BLaER1 treated with 17β-estradiol and CSF1 and Interleukin-3, amounts not matched to agents 10 nM and 100 nM (cell line): ENCODE results near the gene DCAF8.
A peak's percentile ranks its signal among the peaks of the same experiment; 100 is the strongest.
"Not testable (repeated sequence)": the region's sequence is repeated elsewhere in the genome, so short reads cannot be mapped to it uniquely, and the experiment has no call there.

Experiments
- H3K27ac ChIP-seq, 11 experiments: shearing (Covaris generic); formaldehyde crosslinking; 2 replicates each; pipeline ENCODE4 v1.8.1; 2022
- H3K27me3 ChIP-seq, 11 experiments: shearing (Covaris generic); formaldehyde crosslinking; 2 replicates each; pipeline ENCODE4 v1.8.1; 2022
- H3K36me3 ChIP-seq, 11 experiments: shearing (Covaris generic); formaldehyde crosslinking; 2 replicates each; pipeline ENCODE4 v1.8.1; 2022
- H3K4me1 ChIP-seq, 10 experiments: shearing (Covaris generic); formaldehyde crosslinking; 2 replicates each; pipeline ENCODE4 v1.8.1; 2022
- H3K4me2 ChIP-seq, 11 experiments: shearing (Covaris generic); formaldehyde crosslinking; 2 replicates each; pipeline ENCODE4 v1.8.1; 2022
- H3K4me3 ChIP-seq, 10 experiments: shearing (Covaris generic); formaldehyde crosslinking; 2 replicates each; pipeline ENCODE4 v1.8.1; 2022
- H3K9ac ChIP-seq, 11 experiments: shearing (Covaris generic); formaldehyde crosslinking; 2 replicates each; pipeline ENCODE4 v1.8.1; 2022
- H3K9me3 ChIP-seq, 11 experiments: shearing (Covaris generic); formaldehyde crosslinking; replicated peaks in 1 of 11; 2 replicates each; pipeline ENCODE4 v1.8.1; 2022
- H4K20me1 ChIP-seq, 11 experiments: shearing (Covaris generic); formaldehyde crosslinking; 2 replicates each; pipeline ENCODE4 v1.8.1; 2022
- Cebpa-rat ChIP-seq, 11 experiments: shearing (Covaris generic); IDR thresholded peaks; 2 replicates each; pipeline ENCODE4 v1.8.1; 2022

Gene DCAF8

DNA sequence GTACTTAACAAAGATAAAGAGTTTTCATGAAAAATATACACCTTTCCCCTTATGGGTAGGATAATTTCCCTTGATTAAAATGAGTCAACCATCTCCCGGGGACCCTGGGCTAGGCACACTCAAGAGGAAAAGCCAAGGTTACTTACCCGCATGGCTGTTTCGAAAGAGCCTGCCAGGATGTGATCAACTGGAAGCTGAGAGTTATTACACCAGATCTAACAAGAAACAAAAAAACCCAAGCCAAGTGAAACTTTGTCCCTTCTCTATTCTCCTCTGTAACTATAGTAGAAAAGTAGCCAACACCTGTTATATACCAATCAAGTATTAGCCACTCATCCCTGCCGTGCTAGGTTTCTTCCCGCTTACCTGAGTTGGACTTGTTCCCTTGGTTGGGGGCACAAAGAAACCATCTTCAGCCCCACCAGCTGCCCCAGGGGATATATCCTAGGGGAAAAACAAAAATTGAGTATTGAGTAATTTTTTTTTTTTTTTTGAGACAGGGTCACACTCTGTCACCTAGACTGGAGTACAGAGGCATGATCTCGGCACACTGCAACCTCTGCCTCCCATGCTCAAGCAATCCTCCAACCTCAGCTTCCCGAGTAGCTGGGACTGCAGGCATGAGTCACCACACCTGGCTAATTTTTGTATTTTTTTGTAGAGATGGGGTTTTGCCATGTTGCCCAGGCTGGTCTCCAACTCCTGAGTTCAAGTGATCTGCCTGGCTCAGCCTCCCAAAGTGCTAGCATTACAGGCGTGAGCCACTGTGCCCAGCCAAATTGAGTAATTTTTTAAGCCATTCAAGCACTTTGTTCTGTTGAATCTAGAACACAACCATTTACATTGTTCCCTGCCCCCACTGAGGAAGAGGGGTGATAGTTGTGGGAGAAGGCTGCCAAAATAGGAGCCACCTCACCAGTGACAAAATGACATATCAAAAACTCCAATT, 30.9 kb upstream of the DCAF8 start:
- peaks cover 0 to 10% (median 4%) of the 10 kb centered on the region in 10 experiments; a peak in 6 of 20 replicates for H3K4me1 ChIP-seq
- H4K20me1 ChIP-seq: peaks cover 0 to 79% (median 15%) of the 10 kb centered on the region in 11 experiments; a peak in 12 of 22 replicates
- H3K9ac ChIP-seq: peak overlapping the region in 3 of 11 experiments; percentile 1 to 31 (median 14); a peak in 3 of 22 replicates
- no peaks in the 10 kb centered on the region for H3K9me3 ChIP-seq
- H3K36me3 ChIP-seq: peaks cover 97 to 100% (median 100%) of the 10 kb centered on the region in 11 experiments
- no peak overlapping the region for H3K4me2 ChIP-seq
- TF ChIP-seq Cebpa-rat (IDR thresholded peaks at IDR 0.05): no peak
- H3K27ac ChIP-seq: no peak overlapping the region
- H3K4me3 ChIP-seq: no peak overlapping the region
- no peaks in the 10 kb centered on the region for H3K27me3 ChIP-seq

DNA sequence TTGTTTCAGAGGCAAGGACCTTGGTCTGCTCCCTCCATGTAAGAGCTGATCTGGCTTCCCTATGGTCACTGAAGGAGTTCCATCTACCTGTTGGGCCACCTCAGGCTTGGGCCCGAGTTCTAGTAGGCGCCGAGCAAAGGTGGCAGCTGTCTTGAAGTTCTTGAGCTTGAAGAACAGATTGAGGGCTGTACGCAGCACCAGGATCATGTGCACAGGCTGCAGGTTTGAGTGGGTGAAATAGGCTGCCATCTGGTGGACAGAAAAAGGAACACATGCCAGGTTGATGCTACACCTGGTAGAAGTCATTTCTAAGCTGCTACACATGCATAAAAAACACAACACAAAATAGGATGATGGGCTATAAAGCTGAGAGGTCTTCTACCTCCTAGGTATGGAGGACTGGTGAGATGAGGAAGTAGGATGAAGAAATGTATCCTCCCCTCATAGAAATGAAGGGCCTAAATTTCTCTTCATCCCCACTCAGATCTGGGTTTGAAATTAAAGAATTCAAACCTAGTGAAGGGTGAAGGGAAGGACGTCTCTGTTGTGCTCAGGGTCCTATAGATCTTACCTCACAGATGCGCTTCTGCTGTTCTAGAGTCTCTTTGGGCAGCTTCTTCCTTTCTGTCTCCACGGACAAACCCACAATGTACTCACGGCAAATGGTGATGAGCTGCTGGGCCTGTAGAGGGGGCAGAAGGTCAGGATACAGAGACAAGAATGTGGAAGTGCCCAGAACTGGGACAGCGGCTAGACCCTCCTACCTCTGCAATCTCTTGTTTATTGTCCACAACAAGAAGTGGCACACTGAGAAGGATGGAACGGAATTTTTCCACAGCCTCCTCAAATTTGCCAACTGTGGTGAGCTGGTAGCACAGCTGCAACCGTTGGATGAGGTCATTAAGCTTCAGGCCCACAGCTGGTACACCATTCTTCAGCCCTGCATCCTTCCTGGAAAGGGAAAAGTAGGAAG, 29.2 kb upstream of the DCAF8 start:
- no peak for TF ChIP-seq Cebpa-rat (IDR thresholded peaks at IDR 0.05)
- Histone ChIP-seq H3K27me3 (no peaks in the 10 kb centered on the region), H3K36me3 (peaks cover 80 to 89% (median 86%) of the 10 kb centered on the region in 11 experiments), H3K4me2 (no peak overlapping the region), H3K27ac (no peak overlapping the region; a peak in 2 of 22 replicates), H3K9ac (no peak overlapping the region), H3K4me1 (peaks cover 0 to 10% (median 4%) of the 10 kb centered on the region in 10 experiments; a peak in 6 of 20 replicates), H3K4me3 (no peak overlapping the region), H4K20me1 (peaks cover 0 to 64% (median 15%) of the 10 kb centered on the region in 11 experiments; a peak in 12 of 22 replicates), H3K9me3 (no peaks in the 10 kb centered on the region)

GRCh38 chr1:160287769-160288168, 25.4 kb upstream of the DCAF8 start:
- peaks cover 46 to 57% (median 54%) of the 10 kb centered on the region in 11 experiments for H3K36me3 ChIP-seq
- H3K4me1 ChIP-seq: peaks cover 12 to 33% (median 23%) of the 10 kb centered on the region in 10 experiments
- peaks cover 0 to 31% (median 11%) of the 10 kb centered on the region in 11 experiments; a peak in 12 of 22 replicates for H4K20me1 ChIP-seq

DNA sequence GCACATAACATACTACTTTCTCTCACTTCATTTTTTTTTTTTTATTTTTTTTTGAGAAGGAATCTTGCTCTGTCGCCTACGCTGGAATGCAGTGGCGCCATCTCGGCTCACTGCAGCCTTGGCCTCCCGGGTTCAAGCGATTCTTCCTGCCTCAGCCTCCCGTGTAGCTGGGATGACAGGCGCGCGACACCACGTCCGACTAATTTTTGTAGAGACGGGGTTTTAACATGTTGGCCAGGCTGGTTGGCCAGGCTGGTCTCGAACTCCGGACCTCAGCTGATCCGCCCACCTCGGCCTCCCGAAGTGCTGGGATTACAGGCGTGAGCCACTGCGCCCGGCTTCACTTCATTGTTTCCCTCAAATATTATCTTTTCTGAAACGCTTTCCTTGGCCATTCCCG, 23.2 kb upstream of the DCAF8 start:
- peaks cover 12 to 23% (median 20%) of the 10 kb centered on the region in 10 experiments for H3K4me1 ChIP-seq
- H4K20me1 ChIP-seq: peaks cover 0 to 9% (median 0%) of the 10 kb centered on the region in 11 experiments; a peak in 3 of 22 replicates
- H3K4me3 ChIP-seq: peak overlapping the region in 9 of 10 experiments; percentile 81 to 96 (median 91); a peak in 17 of 20 replicates
- no peaks in the 10 kb centered on the region for H3K27me3 ChIP-seq
- no peak for TF ChIP-seq Cebpa-rat (IDR thresholded peaks at IDR 0.05)
- H3K27ac ChIP-seq: peak overlapping the region in 7 of 11 experiments; percentile 86 to 94 (median 89); a peak in 8 of 22 replicates
- H3K9ac ChIP-seq: peak overlapping the region in 8 of 11 experiments; percentile 90 to 96 (median 94); a peak in 10 of 22 replicates
- no peaks in the 10 kb centered on the region for H3K9me3 ChIP-seq
- peaks cover 46 to 57% (median 54%) of the 10 kb centered on the region in 11 experiments for H3K36me3 ChIP-seq
- peak overlapping the region; percentile 51 to 97 (median 89); a peak in 21 of 22 replicates for H3K4me2 ChIP-seq

More at GRCh38 chr1:160287769-160288168, 25.4 kb upstream of the DCAF8 start:
- H3K9me3 ChIP-seq, H3K9ac ChIP-seq, H3K4me3 ChIP-seq, H3K4me2 ChIP-seq, H3K27me3 ChIP-seq, H3K27ac ChIP-seq: not testable (repeated sequence)

DNA sequence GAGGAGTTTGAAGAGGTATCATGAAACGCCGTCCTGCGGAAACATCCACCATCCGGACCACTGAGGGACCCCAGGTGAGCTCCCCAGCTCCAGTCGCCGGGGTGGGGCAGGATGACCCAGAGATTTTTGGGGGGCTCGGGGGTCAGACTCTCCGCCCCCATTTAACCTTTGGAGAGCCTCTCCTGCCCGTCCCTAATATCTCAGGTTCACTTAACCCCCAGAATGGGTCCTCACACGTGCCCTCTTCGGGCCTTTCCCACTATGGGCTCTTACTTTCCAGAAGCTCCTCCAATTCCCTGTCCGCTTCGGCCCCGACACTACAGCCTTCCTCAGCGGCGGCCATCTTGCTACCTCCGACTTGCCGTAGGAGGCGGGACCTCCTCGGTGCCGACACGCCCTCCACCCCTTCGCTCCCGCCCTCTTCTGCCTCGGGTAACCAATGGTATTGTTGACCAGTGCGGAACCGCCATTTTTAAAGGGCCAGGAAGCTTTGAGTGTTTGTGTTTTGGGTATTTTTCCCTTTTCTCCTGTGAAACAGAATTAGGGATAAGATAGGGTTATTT, 22.5 kb upstream of the DCAF8 start, which contains the start of gene PEX19:
PEX19 (minus strand) TSS at position 352 of the 563 bp plus-strand sequence; CDS start at position 343, 9 bp downstream.
- H3K9me3 ChIP-seq: no peaks in the 10 kb centered on the region
- H3K4me2 ChIP-seq: peak within 1 kb of the TSS; percentile 82 to 98 (median 92)
- peaks cover 12 to 23% (median 20%) of the 10 kb centered on the region in 10 experiments for H3K4me1 ChIP-seq
- peak within 1 kb of the TSS; percentile 90 to 97 (median 95) for H3K9ac ChIP-seq
- peaks cover 0 to 2% (median 0%) of the 10 kb centered on the region in 11 experiments; a peak in 1 of 22 replicates for H4K20me1 ChIP-seq
- H3K4me3 ChIP-seq: peak within 1 kb of the TSS; percentile 81 to 96 (median 90)
- TF ChIP-seq Cebpa-rat (IDR thresholded peaks at IDR 0.05): no peak
- peaks cover 46 to 57% (median 54%) of the 10 kb centered on the region in 11 experiments for H3K36me3 ChIP-seq
- H3K27ac ChIP-seq: peak within 1 kb of the TSS; percentile 81 to 94 (median 89)
- no peaks in the 10 kb centered on the region for H3K27me3 ChIP-seq

- peak in 1 of 11 experiments; percentile 34; a peak in 1 of 22 replicates for TF ChIP-seq Cebpa-rat (IDR thresholded peaks at IDR 0.05)
- H4K20me1 ChIP-seq: no peaks in the 10 kb centered on the region; a peak in 1 of 22 replicates
- H3K9me3 ChIP-seq: no peaks in the 10 kb centered on the region
- H3K36me3 ChIP-seq: peaks cover 46 to 57% (median 54%) of the 10 kb centered on the region in 11 experiments
- H3K9ac ChIP-seq: peak overlapping the region; percentile 90 to 97 (median 95)
- H3K4me3 ChIP-seq: peak overlapping the region; percentile 81 to 96 (median 90)
- H3K4me2 ChIP-seq: peak overlapping the region; percentile 82 to 98 (median 92)
- no peaks in the 10 kb centered on the region for H3K27me3 ChIP-seq
- H3K27ac ChIP-seq: peak overlapping the region; percentile 81 to 94 (median 89)
- H3K4me1 ChIP-seq: peaks cover 12 to 23% (median 20%) of the 10 kb centered on the region in 10 experiments
Measured at GRCh38 chr1:160284220-160284781, 22.0 kb upstream of the DCAF8 start.

- Histone ChIP-seq H3K4me1 (peaks cover 12 to 23% (median 20%) of the 10 kb centered on the region in 10 experiments), H3K4me3 (peak overlapping the region in 1 of 10 experiments; percentile 96; a peak in 1 of 20 replicates), H3K4me2 (peak overlapping the region in 2 of 11 experiments; percentile 92 to 98; a peak in 3 of 22 replicates), H4K20me1 (no peaks in the 10 kb centered on the region; a peak in 1 of 22 replicates), H3K9ac (peak overlapping the region in 4 of 11 experiments; percentile 94 to 95 (median 95); a peak in 2 of 22 replicates), H3K9me3 (no peaks in the 10 kb centered on the region), H3K36me3 (peaks cover 53 to 57% (median 55%) of the 10 kb centered on the region in 11 experiments), H3K27ac (peak overlapping the region in 2 of 11 experiments; percentile 90 to 94; a peak in 1 of 22 replicates), H3K27me3 (no peaks in the 10 kb centered on the region)
- no peak for TF ChIP-seq Cebpa-rat (IDR thresholded peaks at IDR 0.05)
Measured at GRCh38 chr1:160282807-160283206, 20.5 kb upstream of the DCAF8 start.
